Activated CD4-positive, alpha-beta memory T cell treated with anti-CD3 and anti-CD28 coated beads, Interleukin-2, amount 10 ng/mL, durations not matched to agents 7 days and 5 days (primary cell): ENCODE results near the gene HACD4. TPM values are rescaled to one million over a fixed set of nuclear protein-coding genes. Genes with fewer than 3 reads are reported as not detected.

Source experiments
- CTCF ChIA-PET: fragments of 350-600 bp; sonication (Branson Sonifier 250); formaldehyde crosslinking; loops from one replicate; lab custom pipeline; 2021; ENCODE audit warnings: antibody characterized with exemption, inconsistent platforms; lab: Charles Lee
- POLR2A ChIA-PET: fragments of 350-600 bp; sonication (Branson Sonifier 250); formaldehyde crosslinking; loops from one replicate; lab custom pipeline; 2021; ENCODE audit warnings: antibody characterized with exemption; lab: Charles Lee
- DNase-seq: peaks from one replicate; pipeline ENCODE4 v3.0.0-alpha.2; 2020
- H3K27ac Mint-ChIP-seq: one replicate; pipeline ENCODE4 v1.8.0; 2021; ENCODE audit warnings: mild to moderate bottlenecking, mixed read lengths
- H3K27me3 Mint-ChIP-seq: one replicate; pipeline ENCODE4 v1.8.0; 2021; ENCODE audit warnings: mixed read lengths
- H3K36me3 Mint-ChIP-seq: one replicate; pipeline ENCODE4 v1.8.0; 2021; ENCODE audit warnings: low read depth, mixed read lengths
- H3K4me1 Mint-ChIP-seq: one replicate; pipeline ENCODE4 v1.8.0; 2021; ENCODE audit warnings: mixed read lengths
- H3K4me3 Mint-ChIP-seq: one replicate; pipeline ENCODE4 v1.8.0; 2021; ENCODE audit warnings: mild to moderate bottlenecking, mixed read lengths
- H3K9me3 Mint-ChIP-seq: one replicate; pipeline ENCODE4 v1.8.0; 2021; ENCODE audit warnings: mixed read lengths
- total RNA-seq, 2 experiments: library from RNA; stranded (reverse); gene quantifications; one replicate each; pipeline ENCODE4 v1.2.3, GENCODE V29; 2021

Gene HACD4
- total RNA-seq, 2 experiments from 2014 or later = 14.8 to 15.6 TPM

- ChIA-PET POLR2A (no interaction called here), CTCF (no interaction called here)
- DNase-seq = no peak
- H3K27me3 Mint-ChIP-seq = no peaks in the 10 kb centered on the region
- peaks cover 3% of the 10 kb centered on the region for H3K36me3 Mint-ChIP-seq
- H3K9me3 Mint-ChIP-seq = no peaks in the 10 kb centered on the region
- no peak overlapping the region for H3K27ac Mint-ChIP-seq
- peaks cover 10% of the 10 kb centered on the region for H3K4me1 Mint-ChIP-seq
- H3K4me3 Mint-ChIP-seq = no peak overlapping the region
Measured at GRCh38 chr9:21042466-21042865, 11.0 kb upstream of the HACD4 start.

GRCh38 chr9:21039302-21039701, 7.9 kb upstream of the HACD4 start:
- Mint-ChIP-seq H3K4me3 (no peak overlapping the region), H3K27me3 (no peaks in the 10 kb centered on the region), H3K36me3 (peaks cover 2% of the 10 kb centered on the region), H3K27ac (no peak overlapping the region), H3K4me1 (peaks cover 5% of the 10 kb centered on the region), H3K9me3 (no peaks in the 10 kb centered on the region)
- ChIA-PET CTCF (no interaction called here), POLR2A (interaction anchor here (1.3 to 1.6 kb wide), 2 partner anchors 9 to 57 kb away, joined by 4 to 5 read pairs; no protein-coding TSS in a partner anchor)
- no peak for DNase-seq

- CTCF ChIA-PET = no interaction called here
- peaks cover 3% of the 10 kb centered on the region for H3K9me3 Mint-ChIP-seq
- peaks cover 19% of the 10 kb centered on the region for H3K36me3 Mint-ChIP-seq
- no peak overlapping the region for H3K4me3 Mint-ChIP-seq
- no peak for DNase-seq
- POLR2A ChIA-PET = no interaction called here
- peaks cover 15% of the 10 kb centered on the region for H3K4me1 Mint-ChIP-seq
- no peaks in the 10 kb centered on the region for H3K27me3 Mint-ChIP-seq
- H3K27ac Mint-ChIP-seq = no peak overlapping the region
Measured at GRCh38 chr9:21037278-21037677, 5.8 kb upstream of the HACD4 start.

- no peak for DNase-seq
- CTCF ChIA-PET = interaction anchor here (1.3 kb wide), 1 partner anchor 47 kb away, joined by 3 read pairs; no protein-coding TSS in a partner anchor
- POLR2A ChIA-PET = interaction anchor here (0.6 to 2.8 kb wide), 17 partner anchors 11 to 615 kb away, joined by 3 to 25 read pairs (median 3); partner anchors contain the start of genes FOCAD, KLHL9 and MLLT3
- no peaks in the 10 kb centered on the region for H3K27me3 Mint-ChIP-seq
- peaks cover 32% of the 10 kb centered on the region for H3K36me3 Mint-ChIP-seq
- H3K9me3 Mint-ChIP-seq = peaks cover 3% of the 10 kb centered on the region
- no peak overlapping the region for H3K4me3 Mint-ChIP-seq
- peaks cover 25% of the 10 kb centered on the region for H3K4me1 Mint-ChIP-seq
- peak overlapping the region; percentile 78 for H3K27ac Mint-ChIP-seq
Measured at GRCh38 chr9:21031808-21032183, 356 bp upstream of the HACD4 start.

- Mint-ChIP-seq H3K4me1 (peaks cover 25% of the 10 kb centered on the region), H3K9me3 (peaks cover 3% of the 10 kb centered on the region), H3K27me3 (no peaks in the 10 kb centered on the region), H3K36me3 (peaks cover 45% of the 10 kb centered on the region), H3K4me3 (no peak overlapping the region), H3K27ac (no peak overlapping the region)
- peak; percentile 27 for DNase-seq
- POLR2A ChIA-PET = interaction anchor here (0.8 to 2.8 kb wide), 23 partner anchors 10 to 710 kb away, joined by 3 to 25 read pairs (median 5); partner anchors contain the start of genes FOCAD, KLHL9 and MLLT3
- CTCF ChIA-PET = interaction anchor here (0.6 to 1.7 kb wide), 8 partner anchors 13 to 1852 kb away, joined by 3 to 4 read pairs (median 3); no protein-coding TSS in a partner anchor
Measured at GRCh38 chr9:21030389-21031035, 928 bp downstream of the HACD4 start.

- Mint-ChIP-seq H3K4me3 (no peak overlapping the region), H3K4me1 (peaks cover 25% of the 10 kb centered on the region), H3K9me3 (peaks cover 3% of the 10 kb centered on the region), H3K27me3 (no peaks in the 10 kb centered on the region), H3K27ac (no peak overlapping the region), H3K36me3 (peaks cover 48% of the 10 kb centered on the region)
- DNase-seq = no peak
- ChIA-PET POLR2A (interaction anchor here (1.6 to 1.8 kb wide), 3 partner anchors 11 to 81 kb away, joined by 5 to 7 read pairs (median 6); no protein-coding TSS in a partner anchor), CTCF (interaction anchor here (0.8 to 1.7 kb wide), 3 partner anchors 12 to 82 kb away, joined by 3 to 4 read pairs (median 3); no protein-coding TSS in a partner anchor)
Measured at GRCh38 chr9:21029661-21030060, 1.8 kb downstream of the HACD4 start.

- no peak for DNase-seq
- Mint-ChIP-seq H3K4me1 (peaks cover 30% of the 10 kb centered on the region), H3K36me3 (peaks cover 52% of the 10 kb centered on the region), H3K9me3 (peaks cover 3% of the 10 kb centered on the region), H3K27me3 (no peaks in the 10 kb centered on the region), H3K27ac (peak overlapping the region; percentile 16), H3K4me3 (no peak overlapping the region)
- ChIA-PET POLR2A (no interaction called here), CTCF (no interaction called here)
Measured at GRCh38 chr9:21028466-21028865, 3.0 kb downstream of the HACD4 start.

- H3K27me3 Mint-ChIP-seq = no peaks in the 10 kb centered on the region
- H3K4me1 Mint-ChIP-seq = peaks cover 22% of the 10 kb centered on the region
- peaks cover 48% of the 10 kb centered on the region for H3K36me3 Mint-ChIP-seq
- no peak for DNase-seq
- ChIA-PET POLR2A (no interaction called here), CTCF (interaction anchor here (1.2 kb wide), 1 partner anchor 83 kb away, joined by 6 read pairs; no protein-coding TSS in a partner anchor)
- peaks cover 2% of the 10 kb centered on the region for H3K9me3 Mint-ChIP-seq
- no peak overlapping the region for H3K27ac Mint-ChIP-seq
- H3K4me3 Mint-ChIP-seq = no peak overlapping the region
Measured at GRCh38 chr9:21027295-21027694, 4.1 kb downstream of the HACD4 start.

DNA sequence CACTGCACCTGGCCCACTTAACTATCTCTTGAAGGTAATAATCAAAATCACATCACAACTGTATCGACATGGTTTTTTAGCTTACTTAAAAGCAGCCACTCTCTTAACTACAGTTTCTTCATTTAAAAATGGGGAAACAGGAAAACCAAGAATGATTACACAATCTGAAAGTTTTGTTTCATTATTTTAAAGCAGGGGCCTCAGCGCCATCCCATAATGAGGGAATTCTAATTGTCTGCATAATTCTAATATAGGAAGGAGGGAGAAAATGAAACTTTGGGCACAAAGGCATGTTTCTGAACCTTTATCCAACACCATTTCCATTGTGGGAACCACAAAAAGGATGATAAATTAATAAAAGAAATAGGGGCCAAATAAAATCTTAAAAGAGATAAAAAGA, 7.6 kb downstream of the HACD4 start:
- no peak overlapping the region for H3K27ac Mint-ChIP-seq
- DNase-seq = no peak
- H3K27me3 Mint-ChIP-seq = no peaks in the 10 kb centered on the region
- POLR2A ChIA-PET = no interaction called here
- peaks cover 72% of the 10 kb centered on the region for H3K36me3 Mint-ChIP-seq
- H3K4me1 Mint-ChIP-seq = peaks cover 14% of the 10 kb centered on the region
- H3K4me3 Mint-ChIP-seq = no peak overlapping the region
- CTCF ChIA-PET = no interaction called here
- peaks cover 2% of the 10 kb centered on the region for H3K9me3 Mint-ChIP-seq

DNA sequence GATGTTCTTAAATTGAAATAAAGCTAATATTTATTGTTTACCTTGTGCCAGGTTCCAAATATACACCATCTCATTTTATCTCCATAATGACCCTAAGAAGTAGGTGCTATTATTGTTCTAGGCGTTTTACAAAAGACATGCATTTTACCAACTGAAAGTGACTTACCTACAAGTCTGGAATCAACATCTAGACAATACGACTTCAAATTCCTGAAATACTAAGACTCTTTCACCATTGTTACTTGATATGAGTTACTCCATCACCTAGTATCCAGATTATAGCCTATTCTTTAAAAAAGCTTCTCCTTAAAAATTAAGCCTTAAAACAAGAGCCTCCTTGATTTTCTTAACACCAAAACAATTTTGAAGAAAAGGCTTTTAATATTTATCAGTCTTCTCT, 13.3 kb downstream of the HACD4 start:
- H3K27ac Mint-ChIP-seq = no peak overlapping the region
- H3K4me1 Mint-ChIP-seq = peaks cover 2% of the 10 kb centered on the region
- H3K27me3 Mint-ChIP-seq = no peaks in the 10 kb centered on the region
- ChIA-PET CTCF (interaction anchor here (1.1 to 1.6 kb wide), 2 partner anchors 12 to 93 kb away, joined by 3 to 4 read pairs; no protein-coding TSS in a partner anchor), POLR2A (interaction anchor here (1.6 kb wide), 1 partner anchor 13 kb away, joined by 4 read pairs; no protein-coding TSS in a partner anchor)
- peaks cover 2% of the 10 kb centered on the region for H3K9me3 Mint-ChIP-seq
- no peak for DNase-seq
- no peak overlapping the region for H3K4me3 Mint-ChIP-seq
- H3K36me3 Mint-ChIP-seq = peaks cover 79% of the 10 kb centered on the region

DNA sequence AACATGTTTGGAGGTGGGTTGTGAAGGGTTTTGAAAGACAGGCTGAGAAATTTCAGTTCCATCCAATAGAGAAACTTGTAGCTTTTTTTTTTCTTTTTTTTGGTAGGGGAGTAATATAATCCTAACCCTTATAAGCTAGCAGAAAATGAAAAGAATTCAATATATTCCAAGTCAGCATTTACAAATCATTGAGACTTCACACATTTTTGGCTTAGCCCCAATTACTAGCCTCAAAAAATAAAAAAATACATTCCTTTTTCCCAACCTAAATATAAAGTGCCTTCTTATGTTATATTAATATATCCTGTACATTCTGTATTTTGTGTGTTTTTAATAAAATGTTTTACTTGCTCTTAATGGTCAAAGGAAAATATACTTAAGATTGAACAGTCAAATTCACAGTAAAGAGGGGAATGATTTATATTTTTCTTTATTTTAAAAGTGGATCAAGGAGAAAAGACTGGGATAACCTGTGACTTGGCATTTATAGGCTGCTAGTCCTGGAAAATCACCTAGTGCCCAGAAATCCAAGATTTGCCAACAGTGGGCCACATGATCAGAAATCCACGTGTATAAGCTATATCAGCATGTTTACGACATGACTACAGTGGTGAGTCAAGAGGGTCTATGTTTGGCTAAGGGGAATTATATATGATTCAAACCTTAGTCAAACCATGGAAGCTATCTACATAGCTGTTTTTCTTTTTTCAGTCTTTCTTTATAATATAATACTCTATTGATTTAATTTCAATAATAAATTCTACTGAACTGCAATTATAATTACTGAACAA, 14.5 kb downstream of the HACD4 start:
- ChIA-PET CTCF (interaction anchor here (1.6 kb wide), 1 partner anchor 13 kb away, joined by 4 read pairs; no protein-coding TSS in a partner anchor), POLR2A (no interaction called here)
- Mint-ChIP-seq H3K4me3 (no peak overlapping the region), H3K27ac (no peak overlapping the region), H3K9me3 (no peaks in the 10 kb centered on the region), H3K4me1 (no peaks in the 10 kb centered on the region), H3K27me3 (no peaks in the 10 kb centered on the region), H3K36me3 (peaks cover 79% of the 10 kb centered on the region)
- no peak for DNase-seq

- POLR2A ChIA-PET = no interaction called here
- Mint-ChIP-seq H3K36me3 (peaks cover 78% of the 10 kb centered on the region), H3K27me3 (no peaks in the 10 kb centered on the region), H3K4me3 (no peak overlapping the region), H3K4me1 (no peaks in the 10 kb centered on the region), H3K9me3 (no peaks in the 10 kb centered on the region), H3K27ac (no peak overlapping the region)
- CTCF ChIA-PET = no interaction called here
- DNase-seq = no peak
Measured at GRCh38 chr9:21015995-21016394, 15.4 kb downstream of the HACD4 start.
